Colonic mucosa (tissue), 4 donors: ENCODE results near the gene UBASH3B. TPM values are rescaled to one million over a fixed set of nuclear protein-coding genes. Genes with fewer than 3 reads are reported as not detected.

ENCODE experiments used
- DNase-seq: peaks from one replicate; pipeline ENCODE4 v3.0.0-alpha.2; 2020
- H3K27ac ChIP-seq: fragments of 200-600 bp; one replicate; pipeline ENCODE4 v1.8.0; 2021
- H3K27me3 ChIP-seq: fragments of 200-600 bp; one replicate; pipeline ENCODE4 v1.8.0; 2021
- H3K36me3 ChIP-seq: fragments of 200-600 bp; one replicate; pipeline ENCODE4 v1.8.0; 2021
- H3K4me1 ChIP-seq: fragments of 200-600 bp; one replicate; pipeline ENCODE4 v1.8.0; 2021; ENCODE audit warnings: mild to moderate bottlenecking
- H3K4me3 ChIP-seq: fragments of 200-600 bp; one replicate; pipeline ENCODE4 v1.8.0; 2021
- H3K9ac ChIP-seq, 2 donors: one replicate each; pipeline ENCODE4 v1.7.0; 2013; ENCODE audit warnings: control low read depth in 2 of 2, low read depth in 2 of 2, low read length in 2 of 2
- H3K9me3 ChIP-seq: fragments of 200-600 bp; one replicate; pipeline ENCODE4 v1.8.0; 2021
- CTCF ChIP-seq: fragments of 200-600 bp; IDR thresholded peaks from one replicate; pipeline ENCODE4 v1.8.0; 2022; ENCODE audit warnings: antibody characterized with exemption, mild to moderate bottlenecking
- intact Hi-C: fragments of 100-400 bp; cut with DNase I; formaldehyde crosslinking; loops from one replicate; pipeline ENCODE4 v1.14.1; 2022
- total RNA-seq, 2 donors: library from RNA; stranded (reverse); fragmentation: NEBNext Ultra II Directional in 1 of 2; extraction: Animal tissue kit (Norgen Biotek cat#: 25700) in 1 of 2; gene quantifications; one replicate each; pipeline ENCODE4 v1.2.1, GENCODE V29; 2021
- donor health status: healthy.
- donor health status: DM: no; HTN: no; CAD: no.
- donor health status: DM: no; HTN: no; CAD: no.

UBASH3B gene
- total RNA-seq, 2 donors from 2014 or later = 3.7 to 5.8 TPM

- H3K9ac ChIP-seq = no peak overlapping the region
- H3K9me3 ChIP-seq = no peaks in the 10 kb centered on the region
- H3K27me3 ChIP-seq = no peaks in the 10 kb centered on the region
- no peak for TF ChIP-seq CTCF
- no peak overlapping the region for H3K4me3 ChIP-seq
- no peak for DNase-seq
- H3K36me3 ChIP-seq = no peaks in the 10 kb centered on the region
- H3K4me1 ChIP-seq = no peaks in the 10 kb centered on the region
- intact Hi-C loops = loop anchor here (10.0 kb wide), 1 partner anchor 604 kb away; no protein-coding TSS in a partner anchor
- H3K27ac ChIP-seq = peak overlapping the region; percentile 54
Observed at GRCh38 chr11:122690801-122691548, 35.5 kb downstream of the UBASH3B start.

GRCh38 chr11:122691549-122692150, 36.1 kb downstream of the UBASH3B start:
- intact Hi-C loops = loop anchor here (10.0 kb wide), 1 partner anchor 603 kb away; no protein-coding TSS in a partner anchor
- Histone ChIP-seq H3K4me3 (no peak overlapping the region), H3K9ac (no peak overlapping the region), H3K27ac (peak overlapping the region; percentile 54), H3K9me3 (no peaks in the 10 kb centered on the region), H3K27me3 (no peaks in the 10 kb centered on the region), H3K4me1 (no peaks in the 10 kb centered on the region), H3K36me3 (no peaks in the 10 kb centered on the region)
- TF ChIP-seq CTCF = no peak
- DNase-seq = no peak

- intact Hi-C loops = loop anchor here (10.0 kb wide), 1 partner anchor 602 kb away; no protein-coding TSS in a partner anchor
- no peak overlapping the region for H3K4me3 ChIP-seq
- DNase-seq = no peak
- TF ChIP-seq CTCF = no peak
- H3K9ac ChIP-seq = no peak overlapping the region
- no peaks in the 10 kb centered on the region for H3K27me3 ChIP-seq
- no peaks in the 10 kb centered on the region for H3K4me1 ChIP-seq
- H3K36me3 ChIP-seq = no peaks in the 10 kb centered on the region
- H3K9me3 ChIP-seq = no peaks in the 10 kb centered on the region
- H3K27ac ChIP-seq = no peak overlapping the region
Observed at GRCh38 chr11:122692444-122692843, 36.9 kb downstream of the UBASH3B start.

- Histone ChIP-seq H3K27ac (no peak overlapping the region), H3K9ac (no peak overlapping the region), H3K4me1 (no peaks in the 10 kb centered on the region), H3K36me3 (no peaks in the 10 kb centered on the region), H3K27me3 (no peaks in the 10 kb centered on the region), H3K9me3 (no peaks in the 10 kb centered on the region), H3K4me3 (no peak overlapping the region)
- no peak for DNase-seq
- intact Hi-C loops = loop anchor here (10.0 kb wide), 1 partner anchor 600 kb away; no protein-coding TSS in a partner anchor
- TF ChIP-seq CTCF = no peak
Observed at GRCh38 chr11:122695076-122695615, 39.6 kb downstream of the UBASH3B start.

- intact Hi-C loops = loop anchor here (10.0 kb wide), 1 partner anchor 598 kb away; no protein-coding TSS in a partner anchor
- Histone ChIP-seq H3K9me3 (no peaks in the 10 kb centered on the region), H3K4me3 (no peak overlapping the region), H3K9ac (no peak overlapping the region), H3K27me3 (no peaks in the 10 kb centered on the region), H3K4me1 (no peaks in the 10 kb centered on the region), H3K36me3 (no peaks in the 10 kb centered on the region), H3K27ac (no peak overlapping the region)
- no peak for TF ChIP-seq CTCF
- DNase-seq = no peak
Observed at GRCh38 chr11:122696662-122697061, 41.1 kb downstream of the UBASH3B start.
